ENCODE data around the gene HKDC1. TPM values are rescaled to one million over a fixed set of nuclear protein-coding genes. Genes with fewer than 3 reads are reported as not detected.

The HKDC1 gene
- total RNA-seq, 4 donors from 2014 or later, result 0.27 TPM; not detected in 3

DNA sequence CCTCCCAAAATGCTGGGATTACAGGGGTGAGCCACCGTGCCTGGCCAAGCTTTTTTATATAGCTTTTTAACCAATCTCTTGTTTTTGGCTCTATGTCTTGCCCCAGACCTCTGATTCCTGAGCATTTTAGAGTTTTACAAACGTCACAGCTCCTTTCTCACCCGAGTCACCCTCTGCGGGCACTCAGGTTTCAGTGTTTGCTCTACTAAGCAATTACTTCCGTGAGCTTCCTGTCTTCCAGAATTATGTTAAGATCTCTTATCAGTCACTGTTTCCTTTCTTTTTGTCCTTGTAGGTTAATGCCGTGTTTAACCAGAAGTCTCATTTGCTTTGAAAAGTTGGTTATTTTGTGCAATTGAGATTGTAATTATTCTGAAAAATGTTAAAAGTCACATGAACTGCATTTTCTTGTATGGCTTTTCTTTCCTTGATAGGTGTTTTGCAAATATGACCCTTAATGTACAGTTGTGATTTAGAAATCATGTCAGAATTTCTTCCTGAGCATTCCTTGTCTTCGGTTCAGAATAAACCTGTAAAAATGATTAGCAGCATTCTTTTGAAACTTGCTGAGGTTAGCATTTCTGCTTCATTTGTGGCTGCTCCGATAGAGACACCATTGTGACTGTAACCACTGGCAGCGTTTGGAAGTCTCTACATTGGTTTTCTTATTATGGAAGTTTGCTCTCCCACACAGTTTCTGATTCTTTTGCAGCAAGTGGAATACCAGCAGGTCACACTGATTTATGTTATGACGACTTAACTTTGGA lies 4.5 kb upstream of the HKDC1 start:
- TF ChIP-seq EP300 (IDR thresholded peaks at IDR 0.05), result no peak
- no peak for TF ChIP-seq POLR2AphosphoS5 (IDR thresholded peaks at IDR 0.05)
- TF ChIP-seq, protein P1, sequence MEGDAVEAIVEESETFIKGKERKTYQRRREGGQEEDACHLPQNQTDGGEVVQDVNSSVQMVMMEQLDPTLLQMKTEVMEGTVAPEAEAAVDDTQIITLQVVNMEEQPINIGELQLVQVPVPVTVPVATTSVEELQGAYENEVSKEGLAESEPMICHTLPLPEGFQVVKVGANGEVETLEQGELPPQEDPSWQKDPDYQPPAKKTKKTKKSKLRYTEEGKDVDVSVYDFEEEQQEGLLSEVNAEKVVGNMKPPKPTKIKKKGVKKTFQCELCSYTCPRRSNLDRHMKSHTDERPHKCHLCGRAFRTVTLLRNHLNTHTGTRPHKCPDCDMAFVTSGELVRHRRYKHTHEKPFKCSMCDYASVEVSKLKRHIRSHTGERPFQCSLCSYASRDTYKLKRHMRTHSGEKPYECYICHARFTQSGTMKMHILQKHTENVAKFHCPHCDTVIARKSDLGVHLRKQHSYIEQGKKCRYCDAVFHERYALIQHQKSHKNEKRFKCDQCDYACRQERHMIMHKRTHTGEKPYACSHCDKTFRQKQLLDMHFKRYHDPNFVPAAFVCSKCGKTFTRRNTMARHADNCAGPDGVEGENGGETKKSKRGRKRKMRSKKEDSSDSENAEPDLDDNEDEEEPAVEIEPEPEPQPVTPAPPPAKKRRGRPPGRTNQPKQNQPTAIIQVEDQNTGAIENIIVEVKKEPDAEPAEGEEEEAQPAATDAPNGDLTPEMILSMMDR (IDR thresholded peaks at IDR 0.05), result no peak
- TF ChIP-seq POLR2A (IDR thresholded peaks at IDR 0.05), result no peak
- H3K4me1 ChIP-seq, result no peaks in the 10 kb centered on the region
- no peak overlapping the region for H3K4me3 ChIP-seq
- 35 to 43% methylated on average over 10 of the region's 10 CpGs for WGBS, 2 donors (ENCODE audit: low coverage in 1 of 2)
- H3K27ac ChIP-seq, result no peak overlapping the region
- peaks cover 19% of the 10 kb centered on the region for H3K27me3 ChIP-seq
- no peaks in the 10 kb centered on the region for H3K36me3 ChIP-seq
- no peak for ATAC-seq
- H3K9me3 ChIP-seq, result no peaks in the 10 kb centered on the region

DNA sequence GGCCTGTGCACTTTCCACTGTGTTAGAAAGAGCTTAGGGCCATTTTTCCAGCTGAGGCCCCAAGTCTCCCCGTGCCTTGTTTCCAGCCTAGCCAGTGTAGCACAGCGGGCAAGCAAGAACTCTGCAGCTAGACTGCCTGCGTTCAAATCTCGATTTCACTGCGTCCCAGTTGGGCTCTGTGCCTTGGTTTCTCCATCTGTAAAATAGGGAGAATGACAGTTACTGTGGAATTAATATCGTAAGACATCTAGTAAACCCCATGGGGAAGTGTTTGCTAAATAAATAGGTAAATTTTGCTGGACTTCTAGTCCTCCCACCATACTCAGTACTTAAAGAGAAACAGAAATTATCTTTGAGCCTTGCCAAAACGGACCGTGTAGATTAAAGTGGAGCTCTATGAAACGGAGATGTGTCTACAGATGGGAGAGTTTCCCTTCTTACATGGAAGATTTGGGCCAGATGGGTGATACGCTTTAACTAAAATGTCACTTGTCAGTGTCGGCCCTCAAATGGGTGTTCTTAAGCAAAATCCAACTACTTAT lies 3.5 kb upstream of the HKDC1 start:
- TF ChIP-seq, protein P1 (IDR thresholded peaks at IDR 0.05), result no peak
- TF ChIP-seq POLR2A (IDR thresholded peaks at IDR 0.05) (no peak), EP300 (IDR thresholded peaks at IDR 0.05) (no peak)
- no peak for ATAC-seq

DNA sequence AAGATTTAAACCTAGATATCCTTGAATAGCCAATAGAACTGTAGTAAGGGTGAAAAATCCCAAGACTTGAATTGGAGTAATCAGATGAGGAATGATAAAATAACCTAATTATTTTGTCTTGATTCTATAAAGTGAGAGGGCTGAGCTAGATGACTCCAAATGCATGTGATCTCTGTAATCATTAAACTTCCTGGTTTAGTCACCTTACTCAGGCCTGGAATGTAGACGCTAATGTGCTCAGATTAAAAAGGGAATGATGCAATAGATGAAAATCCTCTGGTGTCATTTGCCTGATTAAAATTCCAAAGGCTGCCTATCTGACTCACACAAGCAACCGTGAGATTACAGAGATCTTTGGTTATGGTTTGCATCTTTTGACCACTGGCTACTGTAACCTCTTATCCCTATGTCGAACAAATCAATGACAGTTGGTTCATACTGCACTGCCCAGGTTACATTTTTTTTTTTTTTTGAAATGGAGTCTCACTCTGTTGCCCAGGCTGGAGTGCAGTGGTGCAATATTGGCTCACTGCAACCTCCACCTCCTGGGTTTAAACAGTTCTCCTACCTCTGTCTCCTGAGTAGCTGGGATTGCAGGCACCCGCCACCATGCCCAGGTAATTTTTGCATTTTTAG lies 2.9 kb upstream of the HKDC1 start:
- TF ChIP-seq, protein P1 (IDR thresholded peaks at IDR 0.05), result no peak
- TF ChIP-seq POLR2A (IDR thresholded peaks at IDR 0.05) (no peak), POLR2AphosphoS5 (IDR thresholded peaks at IDR 0.05) (no peak), EP300 (IDR thresholded peaks at IDR 0.05) (no peak)
- Histone ChIP-seq H3K4me3 (no peak overlapping the region), H3K27me3 (peaks cover 27% of the 10 kb centered on the region), H3K36me3 (no peaks in the 10 kb centered on the region), H3K4me1 (no peaks in the 10 kb centered on the region), H3K9me3 (no peaks in the 10 kb centered on the region), H3K27ac (no peak overlapping the region)
- 55 to 73% methylated on average over 3 to 4 of the region's 4 CpGs for WGBS, 2 donors (ENCODE audit: low coverage in 1 of 2)
- ATAC-seq, result no peak

More for the DNA sequence above, 3.5 kb upstream of the HKDC1 start:
- H3K27me3 ChIP-seq, result peaks cover 27% of the 10 kb centered on the region
- 80 to 85% methylated on average over 9 to 11 of the region's 11 CpGs for WGBS, 2 donors (ENCODE audit: low coverage in 1 of 2)
- no peaks in the 10 kb centered on the region for H3K36me3 ChIP-seq
- H3K9me3 ChIP-seq, result no peaks in the 10 kb centered on the region
- no peak overlapping the region for H3K4me3 ChIP-seq
- no peak overlapping the region for H3K27ac ChIP-seq
- no peaks in the 10 kb centered on the region for H3K4me1 ChIP-seq

DNA sequence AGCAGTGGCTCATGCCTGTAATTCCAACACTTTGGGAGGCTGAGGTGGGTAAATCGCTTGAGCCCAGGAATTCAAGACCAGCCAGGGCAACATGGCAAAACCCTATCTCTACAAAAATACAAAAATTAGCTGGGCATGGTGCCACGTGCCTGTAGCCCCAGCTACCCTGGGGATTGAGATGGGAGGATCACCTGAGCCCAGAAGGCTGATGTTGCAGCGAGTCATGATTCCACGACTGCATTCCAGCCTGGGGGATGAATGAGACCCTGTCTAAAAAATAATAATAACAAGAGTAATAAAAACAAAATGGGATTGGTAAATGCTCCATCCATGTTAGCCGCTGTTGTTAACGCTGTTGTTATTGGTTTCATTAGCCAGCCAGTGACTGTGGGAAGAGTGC lies 1.3 kb upstream of the HKDC1 start:
- H3K4me1 ChIP-seq, result no peaks in the 10 kb centered on the region
- no peak overlapping the region for H3K27ac ChIP-seq
- peaks cover 27% of the 10 kb centered on the region for H3K27me3 ChIP-seq
- WGBS, 2 donors (ENCODE audit: low coverage in 1 of 2), result 87 to 93% methylated on average over 3 to 5 of the region's 6 CpGs
- no peak for ATAC-seq
- TF ChIP-seq, protein P1 (IDR thresholded peaks at IDR 0.05), result no peak
- no peak for TF ChIP-seq POLR2AphosphoS5 (IDR thresholded peaks at IDR 0.05)
- no peak for TF ChIP-seq POLR2A (IDR thresholded peaks at IDR 0.05)
- no peak for TF ChIP-seq EP300 (IDR thresholded peaks at IDR 0.05)
- no peaks in the 10 kb centered on the region for H3K9me3 ChIP-seq
- no peaks in the 10 kb centered on the region for H3K36me3 ChIP-seq
- no peak overlapping the region for H3K4me3 ChIP-seq

Measured in gastroesophageal sphincter (tissue), 4 donors.